GM19397 (cell line): Measurements from ENCODE around the gene PPM1K.

Experiments
- ATAC-seq: cut with Tn5 transposase; IDR thresholded peaks from one replicate; pipeline ENCODE4 v1.9.1; 2021; ENCODE audit warnings: mild to moderate bottlenecking, moderate library complexity; ENCODE audit not compliant: unreplicated experiment

The PPM1K gene

DNA sequence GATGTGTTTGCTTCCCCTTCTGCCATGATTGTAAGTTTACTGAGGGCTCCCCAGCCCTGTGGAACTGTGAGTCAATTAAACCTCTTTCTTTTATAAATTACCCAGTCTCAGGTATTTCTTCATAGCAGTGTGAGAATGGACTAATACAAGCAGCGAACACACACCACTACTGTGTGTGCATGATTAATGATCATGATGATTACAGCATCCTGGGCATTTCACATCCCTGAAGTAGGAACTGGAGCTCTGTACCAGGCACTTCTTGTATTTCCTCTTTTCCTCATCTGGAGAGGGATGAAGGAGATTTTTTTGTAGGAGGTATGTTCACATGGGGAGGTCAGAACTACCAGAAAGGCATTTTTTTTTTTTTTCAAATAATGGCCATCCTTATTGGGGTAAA is 60.8 kb downstream of the PPM1K start:
- ATAC-seq = no peak

DNA sequence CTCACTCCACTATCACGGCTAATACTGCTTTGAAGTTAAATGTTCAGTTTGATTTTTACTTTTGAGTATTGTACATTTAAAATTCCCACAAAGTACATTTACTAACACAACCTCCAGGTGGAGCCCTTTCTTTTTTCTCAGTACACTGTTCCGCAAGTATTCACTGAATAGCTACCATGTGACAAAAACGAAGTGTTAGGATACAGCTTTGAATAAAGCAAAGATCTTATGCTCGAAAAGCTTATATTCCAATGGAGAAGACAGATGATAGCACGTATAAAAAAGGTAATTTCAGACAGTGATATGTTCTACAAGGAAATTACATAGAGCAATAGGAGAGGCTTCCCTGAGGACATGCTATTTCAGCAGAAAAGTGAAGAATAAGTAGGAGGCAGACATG is 65.3 kb downstream of the PPM1K start:
- ATAC-seq = no peak

DNA sequence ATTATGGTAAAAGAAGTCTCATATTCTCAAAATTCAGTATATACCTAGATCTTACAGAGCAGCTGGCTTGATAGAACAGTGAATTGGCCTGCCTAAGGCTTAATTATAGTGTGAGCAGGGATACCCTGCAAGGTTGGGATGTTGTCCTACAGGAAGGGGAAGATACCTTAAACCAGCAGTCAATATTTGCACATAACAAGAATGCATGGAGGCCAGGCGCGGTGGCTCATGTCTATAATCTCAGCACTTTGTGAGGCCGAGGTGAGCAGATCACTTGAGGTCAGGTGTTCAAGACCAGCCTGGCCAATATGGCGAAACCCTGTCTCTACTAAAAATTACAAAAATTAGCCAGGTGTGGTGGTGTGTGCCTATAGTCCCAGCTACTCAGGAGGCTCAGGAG is 67.2 kb downstream of the PPM1K start:
- ATAC-seq = no peak

DNA sequence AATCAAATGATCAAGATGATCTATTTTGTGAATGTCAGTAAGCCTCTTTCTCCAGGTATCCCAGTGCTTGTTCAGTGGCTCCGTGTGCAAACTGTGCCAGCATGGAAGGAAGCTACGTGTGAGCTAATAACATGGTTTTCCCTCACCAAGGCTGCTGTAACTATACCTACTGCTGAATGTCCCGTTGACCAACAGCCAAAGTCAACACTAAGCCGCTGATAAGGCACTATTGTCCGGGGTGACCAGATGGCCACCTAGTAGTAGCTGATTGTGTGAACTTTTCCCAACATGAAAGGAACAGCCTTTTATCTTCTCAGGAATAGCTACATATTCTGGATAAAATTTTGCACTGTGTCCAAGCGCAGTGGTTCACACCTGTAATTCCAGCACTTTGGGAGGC is 68.0 kb downstream of the PPM1K start:
- ATAC-seq = no peak

DNA sequence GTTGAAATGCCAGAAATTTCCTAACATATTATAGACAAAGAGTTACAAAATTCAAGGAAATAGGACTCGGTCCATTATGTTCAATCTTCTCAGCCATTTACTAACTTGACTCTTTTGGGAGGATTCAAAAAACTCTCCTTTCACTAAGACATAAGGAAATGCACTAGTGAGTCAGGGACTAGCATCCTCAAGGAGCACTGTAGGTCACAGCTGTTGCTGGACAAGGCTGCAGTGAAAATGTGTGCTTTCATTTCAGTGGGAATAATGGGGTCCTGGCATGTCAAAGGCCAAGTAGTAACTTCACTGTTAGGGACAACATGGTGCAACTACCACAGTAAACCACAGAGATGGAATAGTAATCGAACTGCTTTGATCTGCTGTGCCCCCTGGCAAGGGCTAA is 69.0 kb downstream of the PPM1K start:
- ATAC-seq = no peak

DNA sequence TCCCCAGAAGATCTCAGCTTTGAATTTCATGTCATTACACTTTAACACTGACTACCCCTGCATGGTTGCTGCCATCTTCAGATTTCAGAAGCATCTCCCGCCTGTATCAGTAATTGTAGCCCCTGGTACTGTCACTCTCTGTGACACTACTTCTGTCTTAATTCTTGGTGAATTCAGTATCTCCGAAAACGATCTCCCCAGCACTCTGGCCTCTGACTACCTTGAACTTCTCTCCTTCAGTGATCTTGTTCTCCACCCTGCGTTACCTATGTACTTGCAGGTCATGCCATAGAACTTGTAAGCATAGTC is 72.2 kb downstream of the PPM1K start:
- ATAC-seq = no peak

DNA sequence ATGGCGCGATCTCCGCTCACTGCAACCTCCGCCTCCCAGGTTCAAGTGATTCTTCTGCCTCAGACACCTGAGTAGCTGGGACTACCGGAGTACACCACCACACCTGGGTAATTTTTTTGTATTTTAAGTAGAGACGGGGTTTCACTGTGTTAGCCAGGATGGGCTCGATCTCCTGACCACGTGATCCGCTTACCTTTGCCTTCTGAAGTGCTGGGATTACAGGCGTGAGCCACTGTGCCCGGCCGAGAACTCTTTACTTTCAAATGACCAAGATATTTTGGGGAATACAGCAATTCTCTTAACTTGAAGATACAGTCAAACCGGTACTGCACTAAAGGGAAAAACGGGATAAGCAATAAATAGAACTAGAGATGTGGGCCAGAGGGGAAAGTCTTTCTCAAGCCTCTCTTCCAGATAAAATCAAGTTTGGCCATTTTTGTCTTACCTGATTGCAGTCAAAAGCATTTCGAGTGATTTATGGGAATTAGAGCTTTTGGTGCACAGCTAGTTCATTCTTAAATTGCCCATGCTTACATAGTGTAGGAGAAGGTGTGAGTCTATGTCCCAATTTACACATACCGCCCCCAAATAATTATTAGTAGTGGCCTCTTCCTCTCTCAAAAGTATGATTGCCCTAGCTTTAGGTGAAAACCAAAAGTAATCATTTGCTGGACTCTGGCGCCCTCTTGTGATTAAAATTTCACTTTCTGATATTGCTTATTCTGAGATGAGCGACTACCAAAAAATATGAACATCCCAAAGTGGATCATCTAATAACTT is 72.7 kb downstream of the PPM1K start:
- no peak for ATAC-seq

DNA sequence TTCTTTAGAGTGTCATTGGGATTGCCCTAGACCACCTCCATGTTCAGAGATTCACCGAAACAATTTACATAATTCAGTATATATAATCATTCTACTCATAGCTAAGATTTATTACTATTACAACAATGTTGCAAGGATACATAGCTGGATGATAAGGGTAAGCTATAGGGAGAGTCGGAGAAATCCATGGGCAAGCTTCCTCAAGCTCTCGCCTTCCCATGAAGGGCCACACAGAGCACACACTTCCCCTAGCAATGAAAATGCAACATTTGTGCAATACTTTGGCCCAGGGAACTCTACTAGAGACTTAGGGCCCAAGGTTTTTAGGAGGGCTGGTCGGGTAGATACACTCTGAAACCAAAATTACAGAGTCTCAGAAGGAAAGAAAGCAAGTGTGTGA is 76.2 kb downstream of the PPM1K start:
- no peak for ATAC-seq
